ENCODE measurements around the gene NLGN1.

DNA sequence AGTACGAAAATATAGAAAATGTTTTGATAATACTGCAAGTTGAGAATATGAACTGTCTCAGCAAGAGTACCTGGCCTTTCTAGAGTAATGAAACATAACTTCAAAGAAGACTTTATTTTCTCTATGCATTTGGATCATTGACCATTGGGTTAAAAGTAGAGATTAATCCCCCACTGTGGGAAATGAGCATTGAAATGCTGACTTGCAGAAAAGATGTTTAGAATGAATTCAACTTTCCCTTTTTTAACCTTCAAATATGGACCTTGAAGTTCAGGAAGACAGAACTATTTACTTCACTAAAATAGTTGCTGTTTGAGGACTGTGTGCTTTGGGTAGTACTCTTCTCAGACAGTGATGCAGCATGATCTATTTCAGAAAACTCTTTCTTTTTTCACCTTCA is 75.7 kb downstream of the NLGN1 start:
- TF ChIP-seq, protein P1, sequence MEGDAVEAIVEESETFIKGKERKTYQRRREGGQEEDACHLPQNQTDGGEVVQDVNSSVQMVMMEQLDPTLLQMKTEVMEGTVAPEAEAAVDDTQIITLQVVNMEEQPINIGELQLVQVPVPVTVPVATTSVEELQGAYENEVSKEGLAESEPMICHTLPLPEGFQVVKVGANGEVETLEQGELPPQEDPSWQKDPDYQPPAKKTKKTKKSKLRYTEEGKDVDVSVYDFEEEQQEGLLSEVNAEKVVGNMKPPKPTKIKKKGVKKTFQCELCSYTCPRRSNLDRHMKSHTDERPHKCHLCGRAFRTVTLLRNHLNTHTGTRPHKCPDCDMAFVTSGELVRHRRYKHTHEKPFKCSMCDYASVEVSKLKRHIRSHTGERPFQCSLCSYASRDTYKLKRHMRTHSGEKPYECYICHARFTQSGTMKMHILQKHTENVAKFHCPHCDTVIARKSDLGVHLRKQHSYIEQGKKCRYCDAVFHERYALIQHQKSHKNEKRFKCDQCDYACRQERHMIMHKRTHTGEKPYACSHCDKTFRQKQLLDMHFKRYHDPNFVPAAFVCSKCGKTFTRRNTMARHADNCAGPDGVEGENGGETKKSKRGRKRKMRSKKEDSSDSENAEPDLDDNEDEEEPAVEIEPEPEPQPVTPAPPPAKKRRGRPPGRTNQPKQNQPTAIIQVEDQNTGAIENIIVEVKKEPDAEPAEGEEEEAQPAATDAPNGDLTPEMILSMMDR (IDR thresholded peaks at IDR 0.05): no peak
- TF ChIP-seq POLR2A (IDR thresholded peaks at IDR 0.05): no peak
